Thyroid gland (tissue), 4 donors: ENCODE data around the gene PRG3. TPM values are rescaled to one million over a fixed set of nuclear protein-coding genes. Genes with fewer than 3 reads are reported as not detected.

Source experiments
- DNase-seq, 2 donors: peaks; one replicate each; pipeline ENCODE4 v3.0.0-alpha.2; 2019
- H3K27ac ChIP-seq, 3 donors: fragments of 200-600 bp; sonication (generic); 1 replicate in 2 of 3; 2 replicates in 1 of 3; pipeline ENCODE4 v1.5.1; 2016 to 2019; ENCODE audit warnings: mild to moderate bottlenecking in 1 of 3, moderate library complexity in 1 of 3
- H3K27me3 ChIP-seq: fragments of 200-600 bp; sonication (generic); one replicate; pipeline ENCODE4 v1.5.1; 2019
- H3K36me3 ChIP-seq, 2 donors: fragments of 200-600 bp; sonication (generic); one replicate each; pipeline ENCODE4 v1.5.1; 2016 to 2019
- H3K4me1 ChIP-seq, 2 donors: fragments of 200-600 bp; sonication (generic); one replicate each; pipeline ENCODE4 v1.5.1; 2017 to 2019
- H3K4me3 ChIP-seq, 3 donors: fragments of 200-600 bp; sonication (generic); replicated peaks in 1 of 3; 1 replicate in 2 of 3; 2 replicates in 1 of 3; pipeline ENCODE4 v1.5.1; 2016; ENCODE audit warnings: mild to moderate bottlenecking in 1 of 3
- H3K9me3 ChIP-seq: fragments of 200-600 bp; sonication (generic); one replicate; pipeline ENCODE4 v1.5.1; 2017
- CTCF ChIP-seq, 6 experiments: fragments of 200-600 bp in 3 of 6; fragments of 450-650 bp in 3 of 6; sonication (generic) in 3 of 6; IDR thresholded peaks; one replicate each; pipeline ENCODE4 v1.5.1; 2016 to 2019; ENCODE audit warnings: antibody characterized with exemption in 6 of 6, mild to moderate bottlenecking in 2 of 6, inconsistent platforms in 1 of 6, moderate library complexity in 1 of 6
- POLR2A ChIP-seq, 2 donors: fragments of 450-650 bp; IDR thresholded peaks; one replicate each; pipeline ENCODE4 v1.6.1; 2017; ENCODE audit warnings: antibody characterized with exemption in 2 of 2, mild to moderate bottlenecking in 2 of 2, moderate library complexity in 1 of 2
- WGBS, 2 donors: methylation state at CpG; one replicate each; pipeline ENCODE4 v1.1.5; 2017; 5-methylcytosine and 5-hydroxymethylcytosine counted together
- intact Hi-C: fragments of 100-400 bp; cut with DNase I; formaldehyde crosslinking; loops from one replicate; pipeline ENCODE4 v1.15.1; 2023
- total RNA-seq, 4 donors: library from RNA; depleted of rRNA; stranded (reverse); fragments of >200 nt; gene quantifications; one replicate each; pipeline ENCODE4 v1.2.3, GENCODE V29; 2016

Gene PRG3
- total RNA-seq, 4 donors from 2014 or later: not detected

DNA sequence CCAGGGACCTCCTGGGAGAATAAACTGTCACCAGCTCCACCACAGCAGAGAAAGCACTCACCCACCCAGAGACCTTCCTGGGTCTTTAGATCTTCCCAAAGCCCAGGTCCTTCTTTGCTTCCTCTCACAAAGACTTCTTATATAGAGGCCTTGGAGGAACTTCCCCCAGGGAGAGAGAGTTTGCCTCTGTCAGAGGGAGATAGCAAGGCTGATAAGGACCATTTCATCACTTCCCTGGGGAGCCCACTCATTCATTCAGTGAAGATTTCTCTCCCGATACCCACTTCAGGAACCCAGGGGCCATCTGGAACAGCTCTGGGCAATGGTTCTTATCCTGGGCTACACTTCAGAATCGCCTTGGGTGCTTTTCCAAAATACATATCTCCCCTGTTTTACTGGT, 9.6 kb upstream of the PRG3 start, which contains the start of gene PRG2:
Gene PRG2 (minus strand): TSS at position 116 of the 400 bp plus-strand sequence. CDS start 706 bp downstream, outside the sequence.
- TF ChIP-seq POLR2A (IDR thresholded peaks at IDR 0.05) (no peak), CTCF (IDR thresholded peaks at IDR 0.05) (no peak)
- Histone ChIP-seq H3K4me3 (no peak within 1 kb of the TSS), H3K4me1 (no peaks in the 10 kb centered on the region), H3K36me3 (no peaks in the 10 kb centered on the region), H3K27me3 (no peaks in the 10 kb centered on the region), H3K9me3 (no peaks in the 10 kb centered on the region), H3K27ac (no peak within 1 kb of the TSS)
- whole genome bisulfite sequencing, 2 donors: 90 to 96% methylated on average over 2 of the region's 2 CpGs
- DNase-seq: no peak
- intact Hi-C loops: no loop called here

- intact Hi-C loops: no loop called here
Measured at GRCh38 chr11:57387289-57388030, 6.5 kb upstream of the PRG3 start.

DNA sequence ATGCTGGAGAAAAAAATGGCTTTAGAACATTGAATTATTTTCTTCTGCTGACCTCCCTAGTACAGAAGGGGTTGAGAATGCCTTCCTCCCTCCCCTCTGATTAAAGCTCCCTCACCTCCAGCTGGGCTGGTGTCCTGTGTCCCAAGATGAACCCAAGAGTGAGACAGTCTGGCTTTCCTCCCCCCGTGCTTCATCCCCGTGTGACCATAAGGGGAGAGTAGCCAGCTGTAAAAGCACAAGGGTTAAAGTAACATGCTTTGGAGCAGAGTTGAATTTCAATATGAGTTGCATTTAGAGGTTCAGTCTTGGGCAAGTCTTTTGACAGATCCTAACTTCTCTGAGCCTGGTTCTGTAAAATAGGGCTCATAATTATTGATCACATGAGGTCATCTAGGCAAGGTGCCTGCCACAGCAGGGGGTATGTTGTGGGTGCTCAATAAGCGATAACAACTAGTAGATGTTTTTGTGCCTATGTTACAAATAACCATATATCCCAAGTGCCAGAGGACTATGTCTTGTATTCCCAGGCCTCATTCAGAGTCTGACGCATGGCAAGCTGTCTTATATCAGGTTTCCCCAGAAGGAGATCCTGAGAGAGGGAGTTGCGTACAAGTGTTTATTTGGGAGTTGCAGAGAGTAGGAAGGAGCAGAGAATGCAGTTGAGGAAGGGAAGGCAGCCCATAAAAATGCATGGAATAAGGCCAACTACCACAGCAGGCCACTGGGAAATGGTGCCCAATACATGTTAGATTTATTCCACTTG, 5.4 kb upstream of the PRG3 start:
- TF ChIP-seq CTCF (IDR thresholded peaks at IDR 0.05) (no peak), POLR2A (IDR thresholded peaks at IDR 0.05) (no peak)
- Histone ChIP-seq H3K27ac (no peak overlapping the region), H3K36me3 (no peaks in the 10 kb centered on the region), H3K4me3 (no peak overlapping the region), H3K27me3 (no peaks in the 10 kb centered on the region), H3K4me1 (no peaks in the 10 kb centered on the region), H3K9me3 (no peaks in the 10 kb centered on the region)
- intact Hi-C loops: no loop called here
- no peak for DNase-seq
- 74 to 92% methylated on average over 5 of the region's 5 CpGs for WGBS, 2 donors

More at GRCh38 chr11:57387289-57388030, 6.5 kb upstream of the PRG3 start:
- Histone ChIP-seq H3K27ac (no peak overlapping the region), H3K4me3 (no peak overlapping the region), H3K27me3 (no peaks in the 10 kb centered on the region), H3K9me3 (no peaks in the 10 kb centered on the region), H3K4me1 (no peaks in the 10 kb centered on the region), H3K36me3 (no peaks in the 10 kb centered on the region)
- WGBS, 2 donors: 78 to 79% methylated on average over 16 of the region's 16 CpGs
- TF ChIP-seq CTCF (IDR thresholded peaks at IDR 0.05) (peak in 2 of 6 experiments; percentile 9 to 13), POLR2A (IDR thresholded peaks at IDR 0.05) (no peak)
- peak; percentile 38 to 56 for DNase-seq

GRCh38 chr11:57379732-57380131, 1.2 kb downstream of the PRG3 start:
- Histone ChIP-seq H3K4me1 (no peaks in the 10 kb centered on the region), H3K4me3 (no peak overlapping the region), H3K27me3 (no peaks in the 10 kb centered on the region), H3K27ac (no peak overlapping the region), H3K36me3 (no peaks in the 10 kb centered on the region), H3K9me3 (no peaks in the 10 kb centered on the region)
- 27 to 30% methylated on average over 9 to 10 of the region's 10 CpGs for WGBS, 2 donors
- peak; percentile 12 to 43 for DNase-seq
- no peak for TF ChIP-seq CTCF (IDR thresholded peaks at IDR 0.05)
- no peak for TF ChIP-seq POLR2A (IDR thresholded peaks at IDR 0.05)
- intact Hi-C loops: no loop called here

DNA sequence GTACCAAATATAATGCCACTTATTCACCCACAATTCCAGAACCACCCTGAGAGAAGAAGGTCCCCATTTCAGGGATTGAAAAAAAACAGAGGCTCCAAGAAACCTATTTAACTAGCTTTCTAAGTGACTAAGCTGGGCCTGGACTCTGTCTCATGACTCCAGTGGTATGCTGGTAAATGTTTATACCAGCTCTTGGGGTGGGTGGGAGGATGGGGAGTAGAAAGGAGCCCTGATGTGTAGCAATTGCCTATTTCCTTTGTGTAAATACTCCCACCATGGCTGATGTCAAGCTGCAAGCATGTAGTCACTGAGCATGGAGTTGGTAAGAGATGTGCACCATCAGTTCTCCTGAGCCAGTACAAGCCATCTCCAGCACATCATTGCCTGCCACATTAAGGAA, 2.8 kb downstream of the PRG3 start:
- intact Hi-C loops: no loop called here
- Histone ChIP-seq H3K4me3 (no peak overlapping the region), H3K4me1 (no peaks in the 10 kb centered on the region), H3K27ac (no peak overlapping the region), H3K36me3 (no peaks in the 10 kb centered on the region), H3K27me3 (no peaks in the 10 kb centered on the region), H3K9me3 (no peaks in the 10 kb centered on the region)
- no peak for DNase-seq
- TF ChIP-seq CTCF (IDR thresholded peaks at IDR 0.05): no peak
- no peak for TF ChIP-seq POLR2A (IDR thresholded peaks at IDR 0.05)
